ENCODE measurements around the gene MEIS3. TPM values are rescaled to one million over a fixed set of nuclear protein-coding genes. Genes with fewer than 3 reads are reported as not detected.
A peak's percentile ranks its signal among the peaks of the same experiment; 100 is the strongest.

MEIS3 gene
- total and polyA plus RNA-seq, 5 donors from 2014 or later: 0.13 to 1.0 (median 0.44) TPM; not detected in 2

DNA sequence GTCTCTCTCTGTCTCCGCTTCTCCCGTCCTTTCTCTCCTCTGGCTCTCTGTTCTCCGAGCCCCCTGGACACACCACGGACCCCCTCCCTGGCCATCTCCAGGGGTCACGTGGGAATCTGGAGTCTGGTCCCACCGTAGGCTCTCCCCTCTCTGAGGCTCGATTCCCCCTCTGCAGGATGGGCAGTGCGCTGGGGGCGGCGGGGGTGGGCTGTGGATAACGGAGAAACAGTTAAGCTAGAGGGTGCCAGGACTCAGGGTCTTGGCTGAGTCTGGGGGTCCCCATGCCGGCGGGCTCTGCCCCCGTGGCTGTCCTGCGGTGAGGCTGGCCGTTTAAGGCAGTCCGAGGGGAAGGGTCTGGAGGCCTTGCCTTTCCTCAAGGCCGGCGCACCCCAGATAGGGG is 462 bp upstream of the MEIS3 start:
- H3K36me3 Mint-ChIP-seq: peaks cover 9% of the 10 kb centered on the region
- peaks cover 0 to 6% (median 0%) of the 10 kb centered on the region in 7 donors for H3K9me3 Mint-ChIP-seq
- H3K27ac Mint-ChIP-seq: no peak overlapping the region
- DNase-seq: no peak
- H3K27me3 ChIP-seq (ENCODE audit: control insufficient read depth, insufficient read depth, low read length): peaks cover 32% of the 10 kb centered on the region
- H3K9me3 ChIP-seq (ENCODE audit: control insufficient read depth in 2 of 2, low read length in 2 of 2): no peaks in the 10 kb centered on the region
- H3K27ac ChIP-seq (ENCODE audit: insufficient read depth, low read length, poor library complexity, severe bottlenecking): no peak overlapping the region
- H3K4me3 Mint-ChIP-seq: no peak overlapping the region
- peaks cover 86% of the 10 kb centered on the region for H3K27me3 Mint-ChIP-seq
- H3K4me3 ChIP-seq (ENCODE audit: low read depth, low read length): no peak overlapping the region
- peaks cover 30% of the 10 kb centered on the region for H3K4me1 ChIP-seq (ENCODE audit: control insufficient read depth, insufficient read depth, low read length, poor library complexity, severe bottlenecking)
- H3K36me3 ChIP-seq (ENCODE audit: control insufficient read depth, insufficient read depth, low read length): no peaks in the 10 kb centered on the region
- peaks cover 4 to 48% (median 23%) of the 10 kb centered on the region in 4 donors for H3K4me1 Mint-ChIP-seq
- no peak for ATAC-seq (ENCODE audit: low read depth in 2 of 2)

DNA sequence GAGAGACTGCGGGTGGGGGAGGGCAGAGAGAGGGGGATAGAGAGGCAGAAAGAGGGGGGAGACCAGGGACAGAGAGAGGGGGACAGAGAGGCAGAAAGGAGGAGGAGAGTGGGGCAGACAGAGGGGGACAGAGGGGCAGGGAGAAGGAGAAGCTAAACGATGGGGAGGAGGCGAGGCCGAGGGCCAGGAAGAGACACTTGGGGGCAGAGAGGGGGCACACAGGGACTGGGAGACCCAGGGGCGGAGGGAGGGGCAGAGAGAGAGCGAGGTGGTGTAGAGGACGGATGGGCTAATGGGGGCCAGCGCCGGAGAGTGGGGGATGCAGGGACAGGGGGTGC is 666 bp downstream of the MEIS3 start:
- Histone ChIP-seq H3K27ac (ENCODE audit: insufficient read depth, low read length, poor library complexity, severe bottlenecking) (no peak overlapping the region), H3K4me3 (ENCODE audit: low read depth, low read length) (no peak overlapping the region), H3K9me3 (ENCODE audit: control insufficient read depth in 2 of 2, low read length in 2 of 2) (no peaks in the 10 kb centered on the region), H3K27me3 (ENCODE audit: control insufficient read depth, insufficient read depth, low read length) (peaks cover 27% of the 10 kb centered on the region), H3K4me1 (ENCODE audit: control insufficient read depth, insufficient read depth, low read length, poor library complexity, severe bottlenecking) (peaks cover 30% of the 10 kb centered on the region), H3K36me3 (ENCODE audit: control insufficient read depth, insufficient read depth, low read length) (no peaks in the 10 kb centered on the region)
- Mint-ChIP-seq H3K27me3 (peaks cover 82% of the 10 kb centered on the region), H3K27ac (no peak overlapping the region), H3K36me3 (peaks cover 9% of the 10 kb centered on the region), H3K9me3 (peaks cover 0 to 8% (median 0%) of the 10 kb centered on the region in 7 donors), H3K4me3 (peak overlapping the region in 1 of 4 donors; percentile 65), H3K4me1 (peaks cover 4 to 48% (median 23%) of the 10 kb centered on the region in 4 donors)
- ATAC-seq (ENCODE audit: low read depth in 2 of 2): no peak
- DNase-seq: no peak

DNA sequence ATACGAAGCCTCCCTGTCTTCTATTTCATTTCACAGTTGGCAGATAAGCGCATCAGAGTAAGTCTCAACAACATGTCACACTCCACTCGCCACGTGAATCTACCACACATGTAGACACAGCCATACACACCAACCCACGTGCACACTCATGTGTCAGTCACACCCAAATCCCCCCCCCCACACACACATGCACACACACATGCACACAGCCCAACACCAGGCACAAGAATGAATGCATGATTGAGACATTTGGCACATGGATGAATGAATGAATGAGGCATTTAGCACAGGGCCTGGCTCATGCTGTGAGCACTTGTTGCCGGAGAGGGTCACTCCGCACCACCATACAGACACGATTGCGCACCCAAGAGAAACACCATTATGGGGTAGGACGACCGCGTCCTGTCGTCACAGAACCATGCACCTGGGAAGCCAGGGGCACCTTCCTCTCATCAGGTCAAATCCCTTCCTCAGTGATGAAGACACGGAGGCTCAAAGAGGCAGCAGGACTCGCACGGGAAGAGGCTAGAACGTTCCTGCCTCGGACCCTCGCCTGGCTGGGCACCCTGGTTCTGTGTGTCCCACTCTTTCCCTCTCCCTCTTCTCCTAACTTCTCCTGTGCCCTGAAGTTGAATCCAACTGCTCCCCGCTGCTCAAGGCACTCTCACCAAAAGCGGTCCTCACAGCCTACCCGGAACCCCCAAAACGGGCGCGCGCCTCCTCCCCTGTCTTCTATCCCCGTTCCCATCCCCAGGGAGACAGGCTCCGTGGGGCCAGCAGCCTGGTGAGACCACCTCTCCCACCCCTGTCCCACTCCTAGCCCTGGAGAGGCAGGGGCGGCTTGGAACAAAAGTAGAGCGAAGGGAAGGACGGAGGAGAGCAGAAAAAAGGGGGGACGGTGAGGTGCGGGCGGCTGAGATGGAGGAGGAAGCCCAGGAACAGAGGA is 1.3 kb downstream of the MEIS3 start:
- Histone ChIP-seq H3K27ac (ENCODE audit: insufficient read depth, low read length, poor library complexity, severe bottlenecking) (no peak overlapping the region), H3K9me3 (ENCODE audit: control insufficient read depth in 2 of 2, low read length in 2 of 2) (no peaks in the 10 kb centered on the region), H3K27me3 (ENCODE audit: control insufficient read depth, insufficient read depth, low read length) (peaks cover 24% of the 10 kb centered on the region), H3K4me3 (ENCODE audit: low read depth, low read length) (no peak overlapping the region), H3K4me1 (ENCODE audit: control insufficient read depth, insufficient read depth, low read length, poor library complexity, severe bottlenecking) (peaks cover 30% of the 10 kb centered on the region), H3K36me3 (ENCODE audit: control insufficient read depth, insufficient read depth, low read length) (no peaks in the 10 kb centered on the region)
- no peak for DNase-seq
- H3K4me3 Mint-ChIP-seq: peak overlapping the region; percentile 73 to 86 (median 81)
- peaks cover 0 to 8% (median 1%) of the 10 kb centered on the region in 7 donors for H3K9me3 Mint-ChIP-seq
- ATAC-seq (ENCODE audit: low read depth in 2 of 2): peak in 1 of 2 donors; percentile 32
- peaks cover 82% of the 10 kb centered on the region for H3K27me3 Mint-ChIP-seq
- H3K4me1 Mint-ChIP-seq: peaks cover 4 to 48% (median 23%) of the 10 kb centered on the region in 4 donors
- H3K36me3 Mint-ChIP-seq: peaks cover 9% of the 10 kb centered on the region
- H3K27ac Mint-ChIP-seq: peak overlapping the region in 2 of 3 donors; percentile 1 to 25

DNA sequence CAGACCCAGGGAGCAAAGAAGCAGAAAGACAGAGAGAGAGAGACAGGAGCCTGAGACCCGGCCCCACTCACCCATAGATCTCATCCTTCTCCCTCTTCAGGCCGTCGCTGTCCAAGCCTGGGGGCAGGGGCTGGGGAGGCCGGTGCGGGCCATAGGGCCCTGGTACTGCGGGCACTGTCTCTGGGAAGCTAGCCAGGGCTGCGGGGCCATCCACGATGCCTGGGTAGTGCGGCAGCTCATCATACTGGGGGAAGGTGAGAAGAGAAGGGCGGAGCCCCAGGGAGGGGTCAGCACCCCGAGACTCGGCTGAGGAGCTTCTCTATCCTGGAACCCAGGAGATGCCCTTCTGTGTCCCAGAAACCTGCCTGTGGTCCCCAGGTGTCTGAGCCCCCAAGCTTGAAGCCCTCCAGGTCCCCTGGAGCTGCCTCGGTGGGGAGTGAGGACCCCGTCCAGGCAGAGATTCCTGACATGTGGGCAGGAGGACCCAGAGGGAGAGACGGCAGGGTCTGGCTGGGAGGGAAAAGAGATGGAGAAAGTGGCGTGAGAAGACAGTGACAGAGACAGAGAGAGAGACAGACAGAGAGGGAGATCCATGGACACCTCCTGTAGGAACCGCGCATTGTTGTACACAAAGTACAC is 2.1 kb downstream of the MEIS3 start:
- Histone ChIP-seq H3K4me1 (ENCODE audit: control insufficient read depth, insufficient read depth, low read length, poor library complexity, severe bottlenecking) (peaks cover 30% of the 10 kb centered on the region), H3K36me3 (ENCODE audit: control insufficient read depth, insufficient read depth, low read length) (no peaks in the 10 kb centered on the region), H3K4me3 (ENCODE audit: low read depth, low read length) (no peak overlapping the region), H3K27ac (ENCODE audit: insufficient read depth, low read length, poor library complexity, severe bottlenecking) (no peak overlapping the region), H3K9me3 (ENCODE audit: control insufficient read depth in 2 of 2, low read length in 2 of 2) (no peaks in the 10 kb centered on the region), H3K27me3 (ENCODE audit: control insufficient read depth, insufficient read depth, low read length) (peaks cover 16% of the 10 kb centered on the region)
- no peak for ATAC-seq (ENCODE audit: low read depth in 2 of 2)
- peak overlapping the region in 3 of 4 donors; percentile 73 to 86 (median 82) for H3K4me3 Mint-ChIP-seq
- H3K36me3 Mint-ChIP-seq: peaks cover 4% of the 10 kb centered on the region
- H3K27ac Mint-ChIP-seq: peak overlapping the region in 1 of 3 donors; percentile 87
- DNase-seq: no peak
- peaks cover 4 to 40% (median 21%) of the 10 kb centered on the region in 4 donors for H3K4me1 Mint-ChIP-seq
- H3K27me3 Mint-ChIP-seq: peaks cover 77% of the 10 kb centered on the region
- peaks cover 0 to 7% (median 1%) of the 10 kb centered on the region in 7 donors for H3K9me3 Mint-ChIP-seq

DNA sequence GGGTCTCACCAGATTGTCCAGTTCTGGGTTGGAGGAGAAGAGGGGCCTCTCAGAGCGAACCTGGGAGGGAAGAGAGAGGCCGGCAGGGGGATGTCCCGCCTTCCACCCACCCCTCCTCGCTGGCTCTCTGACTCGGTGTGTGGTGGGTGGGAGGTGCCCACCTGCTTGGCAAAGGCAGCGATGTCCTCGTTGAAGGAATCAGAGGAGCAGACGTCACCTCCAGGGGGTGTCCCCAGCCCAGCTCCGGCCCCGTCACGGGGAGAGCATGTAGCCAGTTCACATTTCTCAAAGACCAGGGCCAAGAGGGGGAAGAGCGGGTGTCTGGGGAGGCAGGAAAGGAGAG is 2.7 kb downstream of the MEIS3 start:
- peak overlapping the region in 1 of 3 donors; percentile 87 for H3K27ac Mint-ChIP-seq
- H3K4me1 ChIP-seq (ENCODE audit: control insufficient read depth, insufficient read depth, low read length, poor library complexity, severe bottlenecking): peaks cover 30% of the 10 kb centered on the region
- ATAC-seq (ENCODE audit: low read depth in 2 of 2) (no peak), DNase-seq (no peak)
- H3K9me3 ChIP-seq (ENCODE audit: control insufficient read depth in 2 of 2, low read length in 2 of 2): no peaks in the 10 kb centered on the region
- H3K27ac ChIP-seq (ENCODE audit: insufficient read depth, low read length, poor library complexity, severe bottlenecking): no peak overlapping the region
- H3K4me3 Mint-ChIP-seq: no peak overlapping the region
- H3K27me3 ChIP-seq (ENCODE audit: control insufficient read depth, insufficient read depth, low read length): peaks cover 15% of the 10 kb centered on the region
- H3K36me3 Mint-ChIP-seq: peaks cover 4% of the 10 kb centered on the region
- no peak overlapping the region for H3K4me3 ChIP-seq (ENCODE audit: low read depth, low read length)
- H3K27me3 Mint-ChIP-seq: peaks cover 73% of the 10 kb centered on the region
- peaks cover 4 to 36% (median 19%) of the 10 kb centered on the region in 4 donors for H3K4me1 Mint-ChIP-seq
- no peaks in the 10 kb centered on the region for H3K36me3 ChIP-seq (ENCODE audit: control insufficient read depth, insufficient read depth, low read length)
- H3K9me3 Mint-ChIP-seq: peaks cover 0 to 7% (median 0%) of the 10 kb centered on the region in 7 donors

DNA sequence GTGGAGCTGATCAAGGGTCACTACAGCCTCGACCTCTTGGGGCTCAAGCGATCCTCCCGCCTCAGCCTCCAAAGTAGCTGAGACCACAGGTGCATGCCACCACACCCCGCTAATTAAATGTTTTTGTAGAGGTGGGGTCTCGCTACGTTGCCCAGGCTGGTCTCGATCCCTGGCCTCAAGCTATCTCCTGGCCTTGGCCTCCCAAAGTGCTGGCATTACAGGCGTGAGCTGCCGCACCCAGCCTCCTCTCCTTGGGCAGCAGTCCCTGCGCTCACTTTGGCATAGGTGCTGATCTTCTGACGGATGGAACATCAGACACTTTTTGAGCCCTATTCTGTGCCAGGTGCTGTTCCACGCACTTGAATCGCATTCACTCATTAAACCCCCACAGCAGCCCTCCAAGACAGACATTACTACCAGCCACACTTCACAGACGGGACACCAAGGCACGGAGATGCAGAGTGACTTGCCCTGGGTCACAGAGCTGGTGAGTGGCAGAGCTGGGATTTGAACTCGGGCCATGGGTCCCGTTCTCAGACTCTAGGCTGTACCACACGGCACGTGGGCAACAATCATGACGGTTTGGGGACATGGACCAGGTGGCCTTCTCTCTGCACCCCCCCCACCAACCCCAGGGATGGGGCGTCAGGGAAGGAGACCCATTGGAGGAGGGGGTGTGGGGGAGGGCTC is 3.2 kb downstream of the MEIS3 start:
- Mint-ChIP-seq H3K4me3 (no peak overlapping the region), H3K36me3 (peaks cover 4% of the 10 kb centered on the region), H3K27me3 (peaks cover 69% of the 10 kb centered on the region), H3K9me3 (peaks cover 0 to 4% (median 0%) of the 10 kb centered on the region in 7 donors), H3K27ac (no peak overlapping the region), H3K4me1 (peaks cover 4 to 31% (median 15%) of the 10 kb centered on the region in 4 donors)
- ATAC-seq (ENCODE audit: low read depth in 2 of 2) (no peak), DNase-seq (no peak)
- Histone ChIP-seq H3K27me3 (ENCODE audit: control insufficient read depth, insufficient read depth, low read length) (peaks cover 12% of the 10 kb centered on the region), H3K4me3 (ENCODE audit: low read depth, low read length) (no peak overlapping the region), H3K9me3 (ENCODE audit: control insufficient read depth in 2 of 2, low read length in 2 of 2) (no peaks in the 10 kb centered on the region), H3K4me1 (ENCODE audit: control insufficient read depth, insufficient read depth, low read length, poor library complexity, severe bottlenecking) (peaks cover 28% of the 10 kb centered on the region), H3K27ac (ENCODE audit: insufficient read depth, low read length, poor library complexity, severe bottlenecking) (no peak overlapping the region), H3K36me3 (ENCODE audit: control insufficient read depth, insufficient read depth, low read length) (no peaks in the 10 kb centered on the region)

DNA sequence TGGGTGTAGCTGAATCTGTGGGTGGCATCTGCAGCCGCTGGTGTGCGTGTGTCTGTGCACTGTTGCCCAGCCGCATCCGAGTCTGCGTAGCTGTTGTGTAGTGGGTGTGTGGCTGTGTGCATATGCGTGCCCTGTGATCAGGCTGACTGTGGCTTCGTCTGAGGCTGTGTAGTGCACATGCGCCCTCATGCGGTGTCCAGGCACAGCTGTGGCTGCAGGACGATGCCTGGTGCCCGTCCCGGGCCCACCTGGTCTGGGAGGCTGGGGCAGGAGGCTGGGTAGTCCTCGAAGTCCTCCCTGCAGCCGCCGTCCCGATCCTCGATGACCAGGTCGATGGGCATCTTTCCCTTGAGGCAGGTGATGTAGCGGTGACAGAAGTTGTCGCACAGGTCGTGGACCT is 4.9 kb downstream of the MEIS3 start:
- no peak overlapping the region for H3K4me3 ChIP-seq (ENCODE audit: low read depth, low read length)
- DNase-seq: no peak
- peaks cover 57% of the 10 kb centered on the region for H3K27me3 Mint-ChIP-seq
- no peak overlapping the region for H3K27ac Mint-ChIP-seq
- H3K27me3 ChIP-seq (ENCODE audit: control insufficient read depth, insufficient read depth, low read length): peaks cover 8% of the 10 kb centered on the region
- H3K4me1 Mint-ChIP-seq: peaks cover 4 to 19% (median 8%) of the 10 kb centered on the region in 4 donors
- no peak for ATAC-seq (ENCODE audit: low read depth in 2 of 2)
- no peaks in the 10 kb centered on the region for H3K9me3 ChIP-seq (ENCODE audit: control insufficient read depth in 2 of 2, low read length in 2 of 2)
- H3K9me3 Mint-ChIP-seq: peaks cover 0 to 4% (median 0%) of the 10 kb centered on the region in 7 donors
- H3K27ac ChIP-seq (ENCODE audit: insufficient read depth, low read length, poor library complexity, severe bottlenecking): no peak overlapping the region
- H3K36me3 Mint-ChIP-seq: peaks cover 4% of the 10 kb centered on the region
- H3K4me1 ChIP-seq (ENCODE audit: control insufficient read depth, insufficient read depth, low read length, poor library complexity, severe bottlenecking): peaks cover 14% of the 10 kb centered on the region
- H3K36me3 ChIP-seq (ENCODE audit: control insufficient read depth, insufficient read depth, low read length): no peaks in the 10 kb centered on the region
- H3K4me3 Mint-ChIP-seq: no peak overlapping the region

All from CD4-positive, CD25-positive, alpha-beta regulatory T cell (primary cell).